ENCODE results near the gene NRAP. TPM values are rescaled to one million over a fixed set of nuclear protein-coding genes. Genes with fewer than 3 reads are reported as not detected.

The NRAP gene
- total and polyA plus RNA-seq, 2 experiments from 2014 or later = not detected

DNA sequence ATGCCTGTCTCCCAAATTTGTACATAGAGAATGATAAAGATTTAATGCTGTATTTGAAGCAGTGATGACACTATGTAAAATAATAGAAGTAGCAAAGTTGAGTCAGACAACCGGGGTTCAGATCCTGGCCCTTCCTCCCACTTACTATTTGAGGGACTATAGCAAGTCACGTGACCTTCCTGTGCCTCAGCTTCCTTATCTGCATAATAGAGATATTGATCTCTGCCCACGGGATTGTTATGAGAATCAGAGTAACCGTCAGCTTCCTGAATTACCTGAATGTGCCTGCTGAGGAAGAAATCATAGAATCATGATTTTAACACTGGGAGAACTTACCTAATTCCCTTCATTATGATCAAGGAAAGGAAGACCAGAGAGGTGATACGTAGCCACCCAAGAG lies 42.8 kb upstream of the NRAP start (continued):
- TF ChIP-seq ZNF462 (CRISPR knock-in tag; IDR thresholded peaks at IDR 0.05) = no peak
- TF ChIP-seq, protein P1, sequence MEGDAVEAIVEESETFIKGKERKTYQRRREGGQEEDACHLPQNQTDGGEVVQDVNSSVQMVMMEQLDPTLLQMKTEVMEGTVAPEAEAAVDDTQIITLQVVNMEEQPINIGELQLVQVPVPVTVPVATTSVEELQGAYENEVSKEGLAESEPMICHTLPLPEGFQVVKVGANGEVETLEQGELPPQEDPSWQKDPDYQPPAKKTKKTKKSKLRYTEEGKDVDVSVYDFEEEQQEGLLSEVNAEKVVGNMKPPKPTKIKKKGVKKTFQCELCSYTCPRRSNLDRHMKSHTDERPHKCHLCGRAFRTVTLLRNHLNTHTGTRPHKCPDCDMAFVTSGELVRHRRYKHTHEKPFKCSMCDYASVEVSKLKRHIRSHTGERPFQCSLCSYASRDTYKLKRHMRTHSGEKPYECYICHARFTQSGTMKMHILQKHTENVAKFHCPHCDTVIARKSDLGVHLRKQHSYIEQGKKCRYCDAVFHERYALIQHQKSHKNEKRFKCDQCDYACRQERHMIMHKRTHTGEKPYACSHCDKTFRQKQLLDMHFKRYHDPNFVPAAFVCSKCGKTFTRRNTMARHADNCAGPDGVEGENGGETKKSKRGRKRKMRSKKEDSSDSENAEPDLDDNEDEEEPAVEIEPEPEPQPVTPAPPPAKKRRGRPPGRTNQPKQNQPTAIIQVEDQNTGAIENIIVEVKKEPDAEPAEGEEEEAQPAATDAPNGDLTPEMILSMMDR (conservative IDR thresholded peaks at IDR 0.05; ENCODE audit: low read depth in 2 of 2) = no peak

DNA sequence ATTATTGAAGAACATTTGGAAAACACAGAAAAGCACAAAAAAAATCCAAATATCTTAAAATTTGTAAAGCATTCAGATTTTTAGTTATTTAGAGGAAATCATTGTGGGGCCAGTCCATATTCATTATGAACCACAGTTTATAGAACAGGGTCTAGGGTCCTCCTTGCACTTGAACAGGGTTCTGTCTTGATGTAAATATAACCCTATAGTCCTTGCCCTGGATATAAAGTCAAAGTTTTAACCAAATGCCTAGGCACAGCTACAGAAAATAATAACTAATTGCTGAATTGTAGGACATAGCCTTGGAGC lies 41.5 kb upstream of the NRAP start:
- Histone ChIP-seq H3K27ac (ENCODE audit: low read depth) (no peak overlapping the region), H3K79me2 (replicated peaks; ENCODE audit: insufficient read depth) (no peaks in the 10 kb centered on the region), H3K9me2 (ENCODE audit: insufficient read depth) (no peaks in the 10 kb centered on the region), H3K4me1 (ENCODE audit: insufficient read depth) (peaks cover 21% of the 10 kb centered on the region), H3K4me3 (no peak overlapping the region), H2AFZ (no peak overlapping the region), H3K36me3 (ENCODE audit: insufficient read depth) (no peaks in the 10 kb centered on the region), H4K20me1 (replicated peaks; ENCODE audit: insufficient read depth) (peaks cover 3% of the 10 kb centered on the region; the same call in 1 of the 2 replicates), H3K4me2 (no peak overlapping the region), H3K27me3 (ENCODE audit: insufficient read depth) (no peaks in the 10 kb centered on the region), H3F3A (replicated peaks; ENCODE audit: low read depth) (no peaks in the 10 kb centered on the region)
- Mint-ChIP-seq H3K27me3 (ENCODE audit: insufficient read depth, low read depth, poor library complexity) (peaks cover 7% of the 10 kb centered on the region), H3K9me3 (no peaks in the 10 kb centered on the region; the same call in 2 of the 3 replicates), H3K4me1 (peaks cover 43% of the 10 kb centered on the region), H3K36me3 (ENCODE audit: low read depth) (no peaks in the 10 kb centered on the region), H3K27ac (peak overlapping the region; percentile 53; the same call in 1 of the 2 replicates), H3K4me3 (no peak overlapping the region)
- ATAC-seq = no peak
- no peak for DNase-seq (ENCODE audit: low spot score)
- no peak for TF ChIP-seq CREB1 (CRISPR knock-in tag; IDR thresholded peaks at IDR 0.05; ENCODE audit: low read depth)
- no peak for TF ChIP-seq EZH2 (IDR thresholded peaks at IDR 0.05; ENCODE audit: low read depth, unreplicated experiment)
- TF ChIP-seq POLR2AphosphoS5 (IDR thresholded peaks at IDR 0.05; ENCODE audit: low read depth) = no peak
- TF ChIP-seq, protein P1 (conservative IDR thresholded peaks at IDR 0.05; ENCODE audit: low read depth in 2 of 2) = no peak
- no peak for TF ChIP-seq ETS1 (IDR thresholded peaks at IDR 0.05)
- TF ChIP-seq ZNF114 (CRISPR knock-in tag; IDR thresholded peaks at IDR 0.05) = no peak

Data from GM23338 (cell line).